Right lobe of liver (tissue), 4 donors: ENCODE measurements around the gene KIRREL3.

ENCODE experiments used
- CTCF ChIP-seq, 4 donors: fragments of 200-600 bp in 3 of 4; fragments of 450-650 bp in 1 of 4; IDR thresholded peaks; one replicate each; pipeline versions ENCODE4 v1.5.1 to v1.8.0; 2016 to 2022; ENCODE audit warnings: antibody characterized with exemption in 4 of 4, mild to moderate bottlenecking in 2 of 4
- POLR2A ChIP-seq: fragments of 450-650 bp; IDR thresholded peaks from one replicate; pipeline ENCODE4 v1.6.1; 2017; ENCODE audit warnings: antibody characterized with exemption, mild to moderate bottlenecking
- donor health status: DM: no; HTN: no; CAD: no.
- donor health status: DM: no; HTN: no; CAD: no.
- donor health status: DM: no; HTN: yes; CAD: no.

GRCh38 chr11:126646701-126647557, 353.6 kb downstream of the KIRREL3 start:
- TF ChIP-seq CTCF (IDR thresholded peaks at IDR 0.05) (no peak), POLR2A (no peak)
